GM19240 (cell line): Measurements from ENCODE around the gene HAAO.

Experiments
- DNase-seq: peaks from one replicate; pipeline ENCODE4 v3.0.0; 2011; ENCODE audit warnings: low spot score; ENCODE audit not compliant: insufficient read length

The HAAO gene

GRCh38 chr2:42793334-42794270 is 1.2 kb upstream of the HAAO start:
- no peak for DNase-seq

GRCh38 chr2:42792087-42792582 is 248 bp downstream of the HAAO start:
- no peak for DNase-seq

- no peak for DNase-seq
These were observed 777 bp downstream of the HAAO start for GRCh38 chr2:42791606-42792005.

- no peak for DNase-seq
These were observed 2.6 kb downstream of the HAAO start for GRCh38 chr2:42789751-42790150.

GRCh38 chr2:42788882-42789281 is 3.5 kb downstream of the HAAO start:
- no peak for DNase-seq

- DNase-seq: no peak
These were observed 3.9 kb downstream of the HAAO start for GRCh38 chr2:42788478-42788793.

- no peak for DNase-seq
These were observed 4.5 kb downstream of the HAAO start for GRCh38 chr2:42787788-42788477.

GRCh38 chr2:42787424-42787787 is 5.0 kb downstream of the HAAO start:
- DNase-seq: no peak

- no peak for DNase-seq
These were observed 5.6 kb downstream of the HAAO start for GRCh38 chr2:42786561-42787345.

- DNase-seq: no peak
These were observed 8.0 kb downstream of the HAAO start for GRCh38 chr2:42784204-42784880.

GRCh38 chr2:42783511-42783910 is 8.9 kb downstream of the HAAO start:
- DNase-seq: no peak

- no peak for DNase-seq
These were observed 11.2 kb downstream of the HAAO start for GRCh38 chr2:42781181-42781580.

GRCh38 chr2:42777883-42778805 is 14.2 kb downstream of the HAAO start:
- DNase-seq: no peak

GRCh38 chr2:42775810-42776209 is 16.6 kb downstream of the HAAO start:
- no peak for DNase-seq

- no peak for DNase-seq
These were observed 17.2 kb downstream of the HAAO start for GRCh38 chr2:42775186-42775585.

GRCh38 chr2:42771546-42772153 is 20.7 kb downstream of the HAAO start:
- DNase-seq: no peak

GRCh38 chr2:42770288-42771131 is 21.9 kb downstream of the HAAO start:
- DNase-seq: no peak

GRCh38 chr2:42769583-42770287 is 22.6 kb downstream of the HAAO start:
- no peak for DNase-seq
